ENCODE data around the gene RAD17.

The RAD17 gene

GRCh38 chr5:69462170-69462569 is 92.6 kb downstream of the RAD17 start:
- no peak for DNase-seq

Data from NCI-H1417 (cell line).